Mesenchymal stem cell (in vitro differentiated cells and primary cell): ENCODE data around the gene OR6C75.
"Not testable (repeated sequence)": the region's sequence is repeated elsewhere in the genome, so short reads cannot be mapped to it uniquely, and the experiment has no call there.

Experiments
- DNase-seq: peaks from one replicate; pipeline ENCODE4 v3.0.0-alpha.2; 2013
- H2AFZ ChIP-seq: one replicate; pipeline ENCODE4 v1.6.1; 2013; ENCODE audit warnings: low read depth, mild to moderate bottlenecking, control low read depth, inconsistent platforms, low read length, moderate library complexity
- H2AK5ac ChIP-seq: 2 replicates; pipeline ENCODE4 v1.6.1; 2013; ENCODE audit warnings: low read length, moderate library complexity, mild to moderate bottlenecking, inconsistent platforms; ENCODE audit not compliant: severe bottlenecking
- H2BK120ac ChIP-seq: one replicate; pipeline ENCODE4 v1.6.1; 2013; ENCODE audit warnings: low read depth, mild to moderate bottlenecking, inconsistent platforms, low read length, moderate library complexity
- H2BK12ac ChIP-seq, 2 experiments: one replicate each; pipeline ENCODE4 v1.6.1; 2013; ENCODE audit warnings: inconsistent platforms in 2 of 2, low read length in 2 of 2, mild to moderate bottlenecking in 2 of 2, moderate library complexity in 2 of 2, control low read depth in 1 of 2
- H2BK15ac ChIP-seq: one replicate; pipeline ENCODE4 v1.6.1; 2013; ENCODE audit warnings: mild to moderate bottlenecking, low read depth, inconsistent platforms; ENCODE audit not compliant: poor library complexity, severe bottlenecking
- H2BK5ac ChIP-seq: 2 replicates; pipeline ENCODE4 v1.6.1; 2013; ENCODE audit warnings: low read depth, mild to moderate bottlenecking, low read length, control low read depth, inconsistent platforms; ENCODE audit not compliant: poor library complexity, severe bottlenecking
- H3K14ac ChIP-seq, 2 experiments: one replicate each; pipeline ENCODE4 v1.6.1; 2013; ENCODE audit warnings: inconsistent platforms in 2 of 2, low read length in 2 of 2, control low read depth in 1 of 2, mild to moderate bottlenecking in 1 of 2, moderate library complexity in 1 of 2
- H3K18ac ChIP-seq, 2 experiments: one replicate each; pipeline ENCODE4 v1.6.1; 2013; ENCODE audit warnings: inconsistent platforms in 2 of 2, low read length in 2 of 2, control low read depth in 1 of 2, low read depth in 1 of 2, mild to moderate bottlenecking in 1 of 2
- H3K23ac ChIP-seq, 2 experiments: one replicate each; pipeline ENCODE4 v1.6.1; 2013; ENCODE audit warnings: inconsistent platforms in 2 of 2, low read length in 2 of 2, mild to moderate bottlenecking in 2 of 2, moderate library complexity in 2 of 2, control low read depth in 1 of 2
- H3K27ac ChIP-seq: 2 replicates; pipeline ENCODE4 v1.5.1; 2013; ENCODE audit warnings: mild to moderate bottlenecking, moderate library complexity, low read length, control low read depth, inconsistent platforms; ENCODE audit not compliant: poor library complexity, severe bottlenecking
- H3K27me3 ChIP-seq, 2 experiments: 2 replicates each; pipeline versions ENCODE4 v1.6.1 to v1.7.0; 2013; ENCODE audit warnings: low read length in 2 of 2, mild to moderate bottlenecking in 2 of 2, moderate library complexity in 2 of 2, control low read depth in 1 of 2, inconsistent platforms in 1 of 2; ENCODE audit not compliant: control insufficient read depth in 1 of 2, insufficient read depth in 1 of 2
- H3K36me3 ChIP-seq, 2 experiments: 2 replicates each; pipeline versions ENCODE4 v1.6.1 to v1.7.0; 2013; ENCODE audit warnings: low read length in 2 of 2, control low read depth in 1 of 2, inconsistent platforms in 1 of 2, low read depth in 1 of 2, mild to moderate bottlenecking in 1 of 2; ENCODE audit not compliant: insufficient read depth in 2 of 2, control insufficient read depth in 1 of 2
- H3K4ac ChIP-seq, 2 experiments: one replicate each; pipeline ENCODE4 v1.6.1; 2013; ENCODE audit warnings: inconsistent platforms in 2 of 2, low read length in 2 of 2, mild to moderate bottlenecking in 2 of 2, moderate library complexity in 2 of 2, control low read depth in 1 of 2, low read depth in 1 of 2
- H3K4me1 ChIP-seq: 2 replicates; pipeline ENCODE4 v1.6.1; 2013; ENCODE audit warnings: low read depth, low read length, control low read depth; ENCODE audit not compliant: control insufficient read depth, insufficient read depth
- H3K4me2 ChIP-seq: 2 replicates; pipeline ENCODE4 v1.6.1; 2013; ENCODE audit warnings: low read length, mild to moderate bottlenecking, inconsistent platforms; ENCODE audit not compliant: poor library complexity, severe bottlenecking
- H3K4me3 ChIP-seq, 2 experiments: 2 replicates each; pipeline versions ENCODE4 v1.5.1 to v1.7.0; 2013; ENCODE audit warnings: low read length in 2 of 2, mild to moderate bottlenecking in 2 of 2, control low read depth in 1 of 2, low read depth in 1 of 2; ENCODE audit not compliant: insufficient read depth in 1 of 2
- H3K79me1 ChIP-seq: replicated peaks from 2 replicates; pipeline ENCODE4 v1.6.1; 2013; ENCODE audit warnings: mild to moderate bottlenecking, control low read depth, low read length, inconsistent platforms; ENCODE audit not compliant: poor library complexity, severe bottlenecking
- H3K9ac ChIP-seq: 2 replicates; pipeline ENCODE4 v1.7.0; 2013; ENCODE audit warnings: mild to moderate bottlenecking, low read length, moderate library complexity
- H3K9me3 ChIP-seq: 2 replicates; pipeline ENCODE4 v1.7.0; 2013; ENCODE audit warnings: mild to moderate bottlenecking, low read length; ENCODE audit not compliant: control insufficient read depth
- H4K8ac ChIP-seq: one replicate; pipeline ENCODE4 v1.6.1; 2013; ENCODE audit warnings: inconsistent platforms, mild to moderate bottlenecking, low read length, moderate library complexity
- H4K91ac ChIP-seq: one replicate; pipeline ENCODE4 v1.6.1; 2013; ENCODE audit warnings: mild to moderate bottlenecking, low read length, inconsistent platforms
- WGBS: methylation state at CpG from one replicate; pipeline ENCODE4 v1.1.7; 2013; ENCODE audit warnings: mixed read lengths; 5-methylcytosine and 5-hydroxymethylcytosine counted together

Gene OR6C75

GRCh38 chr12:55330446-55330845 lies 32.3 kb upstream of the OR6C75 start, which contains the start of gene OR6C3:
Gene OR6C3 (plus strand): TSS chr12:55330746. CDS start chr12:55331701, 955 bp downstream.
- Histone ChIP-seq H2AK5ac (no peak within 1 kb of the TSS), H3K18ac (no peak within 1 kb of the TSS), H3K27ac (no peak within 1 kb of the TSS), H2BK120ac (no peak within 1 kb of the TSS), H2BK5ac (no peak within 1 kb of the TSS), H3K27me3 (no peaks in the 10 kb centered on the region), H3K36me3 (no peaks in the 10 kb centered on the region), H3K4me2 (no peak within 1 kb of the TSS), H2BK12ac (no peak within 1 kb of the TSS), H4K8ac (no peak within 1 kb of the TSS), H3K9me3 (no peaks in the 10 kb centered on the region), H2BK15ac (no peak within 1 kb of the TSS), H3K23ac (no peak within 1 kb of the TSS), H3K4me3 (no peak within 1 kb of the TSS), H3K79me1 (no peaks in the 10 kb centered on the region), H4K91ac (no peak within 1 kb of the TSS), H3K14ac (no peak within 1 kb of the TSS), H3K4me1 (no peaks in the 10 kb centered on the region), H3K4ac (no peak within 1 kb of the TSS), H3K9ac (no peak within 1 kb of the TSS), H2AFZ (no peak within 1 kb of the TSS)
- 100% methylated on average over 1 of the region's 1 CpG for WGBS
- no peak for DNase-seq

GRCh38 chr12:55336002-55336401 lies 26.8 kb upstream of the OR6C75 start:
- H3K18ac ChIP-seq, result no peak overlapping the region
- DNase-seq, result no peak
- no peak overlapping the region for H3K4ac ChIP-seq
- H3K9ac ChIP-seq, result no peak overlapping the region
- WGBS, result 91% methylated on average over 10 of the region's 10 CpGs
- no peak overlapping the region for H2BK5ac ChIP-seq
- H2BK120ac ChIP-seq, result no peak overlapping the region
- H2BK12ac ChIP-seq, result no peak overlapping the region
- H3K4me1 ChIP-seq, result no peaks in the 10 kb centered on the region
- no peaks in the 10 kb centered on the region for H3K79me1 ChIP-seq
- H4K8ac ChIP-seq, result no peak overlapping the region
- no peaks in the 10 kb centered on the region for H3K9me3 ChIP-seq
- no peak overlapping the region for H2AFZ ChIP-seq
- H3K27me3 ChIP-seq, result no peaks in the 10 kb centered on the region
- no peak overlapping the region for H3K27ac ChIP-seq
- no peak overlapping the region for H3K4me2 ChIP-seq
- H3K4me3 ChIP-seq, result no peak overlapping the region
- H3K14ac ChIP-seq, result no peak overlapping the region
- H3K23ac ChIP-seq, result no peak overlapping the region
- H2AK5ac ChIP-seq, result no peak overlapping the region
- H3K36me3 ChIP-seq, result no peaks in the 10 kb centered on the region
- H2BK15ac ChIP-seq, result no peak overlapping the region
- H4K91ac ChIP-seq, result no peak overlapping the region

- H3K18ac ChIP-seq, H3K23ac ChIP-seq, H3K27me3 ChIP-seq, H4K8ac ChIP-seq, H3K9ac ChIP-seq, H3K4me2 ChIP-seq, DNase-seq, H3K4me1 ChIP-seq, H3K9me3 ChIP-seq, H3K4ac ChIP-seq, H3K4me3 ChIP-seq, H2BK5ac ChIP-seq, H3K79me1 ChIP-seq, H3K14ac ChIP-seq, H2AFZ ChIP-seq, H2BK12ac ChIP-seq, H2AK5ac ChIP-seq, H3K27ac ChIP-seq, H2BK15ac ChIP-seq, H3K36me3 ChIP-seq, H2BK120ac ChIP-seq, H4K91ac ChIP-seq: not testable (repeated sequence)
- 58% methylated on average over 4 of the region's 4 CpGs for WGBS
Observed at GRCh38 chr12:55355338-55355737, 7.4 kb upstream of the OR6C75 start.

- Histone ChIP-seq H2BK5ac (no peak overlapping the region), H3K9me3 (no peaks in the 10 kb centered on the region), H3K27me3 (no peaks in the 10 kb centered on the region), H3K18ac (no peak overlapping the region), H3K4me2 (no peak overlapping the region), H3K36me3 (no peaks in the 10 kb centered on the region), H3K4ac (no peak overlapping the region), H2BK12ac (no peak overlapping the region), H3K9ac (no peak overlapping the region), H2BK120ac (no peak overlapping the region), H3K4me3 (no peak overlapping the region), H3K4me1 (no peaks in the 10 kb centered on the region), H4K8ac (no peak overlapping the region), H3K79me1 (no peaks in the 10 kb centered on the region), H2AFZ (no peak overlapping the region), H2AK5ac (no peak overlapping the region), H2BK15ac (no peak overlapping the region), H4K91ac (no peak overlapping the region), H3K23ac (no peak overlapping the region), H3K14ac (no peak overlapping the region), H3K27ac (no peak overlapping the region)
- no peak for DNase-seq
- WGBS, result 89% methylated on average over 2 of the region's 3 CpGs
Observed at GRCh38 chr12:55365086-55365485, 2.3 kb downstream of the OR6C75 start.
